ENCODE data around the gene HSPA4L.

The HSPA4L gene

DNA sequence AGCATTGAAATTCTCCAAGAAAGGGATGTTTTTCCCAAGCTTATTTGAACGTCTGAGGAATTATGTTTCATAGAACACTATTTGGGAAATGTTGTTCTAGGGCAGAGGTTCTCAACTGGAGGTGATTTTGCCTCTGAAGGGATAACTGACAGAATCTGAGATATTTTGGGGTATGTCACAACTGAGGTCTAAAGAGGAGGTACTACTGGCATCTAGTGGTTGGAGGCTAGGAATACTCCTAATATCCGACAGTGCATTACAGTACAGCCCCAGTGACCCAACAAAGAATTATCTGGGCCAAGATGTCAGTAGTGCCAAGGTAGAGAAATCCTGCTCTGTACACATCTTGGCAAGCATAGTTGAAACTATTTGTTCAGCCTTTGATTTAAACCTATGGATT, 6.4 kb downstream of the HSPA4L start:
- Histone ChIP-seq H3K27me3 (ENCODE audit: insufficient read depth, insufficient read length) (peaks cover 15% of the 10 kb centered on the region), H3K36me3 (ENCODE audit: insufficient read depth, insufficient read length, low read length) (no peaks in the 10 kb centered on the region), H3K4me3 (ENCODE audit: insufficient read length, low read depth) (no peak overlapping the region), H3K9ac (ENCODE audit: insufficient read length, low read depth) (no peak overlapping the region), H3K4me1 (ENCODE audit: insufficient read depth, insufficient read length) (no peaks in the 10 kb centered on the region), H3K9me3 (ENCODE audit: insufficient read depth, low read length) (no peaks in the 10 kb centered on the region)
- TF ChIP-seq SUZ12 (IDR thresholded peaks at IDR 0.05; ENCODE audit: extremely low read depth, insufficient read depth, insufficient read length) (no peak), YY1 (IDR thresholded peaks at IDR 0.05; ENCODE audit: insufficient read depth, insufficient read length) (no peak), ZNF274 (IDR thresholded peaks at IDR 0.05; ENCODE audit: low read depth, low read length) (no peak)
- no peak for DNase-seq (ENCODE audit: low read depth, low spot score)

DNA sequence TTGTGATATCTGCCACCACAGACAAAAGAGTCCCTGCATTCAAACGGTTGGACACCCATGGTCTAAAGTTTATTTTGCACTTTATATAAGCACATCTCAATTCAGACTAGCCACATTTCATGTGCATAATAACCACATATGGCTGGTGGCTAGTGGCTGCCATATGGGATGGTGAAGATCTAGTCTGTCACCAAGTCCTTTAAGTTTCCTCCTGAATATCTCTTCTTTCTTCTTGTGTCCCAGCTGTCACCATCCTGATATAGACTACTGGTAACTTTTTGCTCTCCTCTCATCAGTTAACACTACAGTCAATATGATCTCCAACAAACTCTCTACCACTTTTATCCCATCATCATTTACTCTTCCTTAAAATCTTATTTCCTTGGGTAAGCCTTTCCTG, 9.3 kb downstream of the HSPA4L start:
- Histone ChIP-seq H3K9ac (ENCODE audit: insufficient read length, low read depth) (no peak overlapping the region), H3K4me1 (ENCODE audit: insufficient read depth, insufficient read length) (no peaks in the 10 kb centered on the region), H3K36me3 (ENCODE audit: insufficient read depth, insufficient read length, low read length) (no peaks in the 10 kb centered on the region), H3K9me3 (ENCODE audit: insufficient read depth, low read length) (no peaks in the 10 kb centered on the region), H3K27me3 (ENCODE audit: insufficient read depth, insufficient read length) (no peaks in the 10 kb centered on the region), H3K4me3 (ENCODE audit: insufficient read length, low read depth) (no peak overlapping the region)
- DNase-seq (ENCODE audit: low read depth, low spot score): no peak
- TF ChIP-seq SUZ12 (IDR thresholded peaks at IDR 0.05; ENCODE audit: extremely low read depth, insufficient read depth, insufficient read length): no peak
- TF ChIP-seq YY1 (IDR thresholded peaks at IDR 0.05; ENCODE audit: insufficient read depth, insufficient read length): no peak

DNA sequence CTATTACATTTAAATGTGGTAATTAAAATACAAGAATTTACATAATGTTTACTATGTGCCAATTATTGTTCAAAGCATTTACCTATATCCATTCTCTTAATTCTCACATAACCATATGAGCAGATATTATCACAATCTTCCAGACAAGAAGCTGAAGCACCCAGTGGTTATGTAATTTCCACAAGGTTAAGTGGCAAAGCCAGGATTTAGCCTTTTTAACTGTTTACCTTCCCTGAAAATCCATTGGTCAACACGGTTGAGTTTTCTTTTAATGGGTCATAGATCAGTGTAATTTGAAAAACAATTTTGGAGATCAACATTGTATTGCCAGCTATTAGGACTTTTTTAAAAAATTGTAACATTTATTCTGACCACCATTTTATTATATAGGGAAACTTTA, 11.4 kb downstream of the HSPA4L start:
- Histone ChIP-seq H3K9ac (ENCODE audit: insufficient read length, low read depth) (no peak overlapping the region), H3K27me3 (ENCODE audit: insufficient read depth, insufficient read length) (no peaks in the 10 kb centered on the region), H3K4me3 (ENCODE audit: insufficient read length, low read depth) (no peak overlapping the region), H3K36me3 (ENCODE audit: insufficient read depth, insufficient read length, low read length) (no peaks in the 10 kb centered on the region), H3K9me3 (ENCODE audit: insufficient read depth, low read length) (no peaks in the 10 kb centered on the region), H3K4me1 (ENCODE audit: insufficient read depth, insufficient read length) (no peaks in the 10 kb centered on the region)
- TF ChIP-seq ZNF274 (IDR thresholded peaks at IDR 0.05; ENCODE audit: low read depth, low read length): no peak
- no peak for TF ChIP-seq SUZ12 (IDR thresholded peaks at IDR 0.05; ENCODE audit: extremely low read depth, insufficient read depth, insufficient read length)
- no peak for TF ChIP-seq YY1 (IDR thresholded peaks at IDR 0.05; ENCODE audit: insufficient read depth, insufficient read length)
- DNase-seq (ENCODE audit: low read depth, low spot score): no peak

DNA sequence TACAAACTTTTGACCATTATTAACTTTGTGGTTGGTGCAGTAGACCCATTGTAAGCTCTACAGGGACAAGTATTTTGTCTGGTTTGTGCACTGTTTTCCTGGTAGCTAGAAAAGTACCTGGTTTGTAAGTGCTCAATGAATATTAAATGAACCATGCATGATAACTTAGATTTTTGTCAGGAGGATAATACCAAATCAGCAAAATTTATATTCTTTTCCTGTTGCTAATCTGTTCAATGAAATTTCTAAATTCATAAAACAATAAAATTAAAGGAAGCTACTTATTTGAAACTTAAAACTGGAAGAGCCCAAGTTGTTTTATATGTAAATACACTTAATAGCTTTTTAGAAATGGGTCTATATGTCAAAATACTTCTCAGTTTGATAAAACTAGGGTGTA, 17.6 kb downstream of the HSPA4L start:
- Histone ChIP-seq H3K9me3 (ENCODE audit: insufficient read depth, low read length) (no peaks in the 10 kb centered on the region), H3K9ac (ENCODE audit: insufficient read length, low read depth) (no peak overlapping the region), H3K4me3 (ENCODE audit: insufficient read length, low read depth) (no peak overlapping the region), H3K4me1 (ENCODE audit: insufficient read depth, insufficient read length) (no peaks in the 10 kb centered on the region), H3K36me3 (ENCODE audit: insufficient read depth, insufficient read length, low read length) (no peaks in the 10 kb centered on the region), H3K27me3 (ENCODE audit: insufficient read depth, insufficient read length) (no peaks in the 10 kb centered on the region)
- TF ChIP-seq YY1 (IDR thresholded peaks at IDR 0.05; ENCODE audit: insufficient read depth, insufficient read length) (no peak), SUZ12 (IDR thresholded peaks at IDR 0.05; ENCODE audit: extremely low read depth, insufficient read depth, insufficient read length) (no peak), ZNF274 (IDR thresholded peaks at IDR 0.05; ENCODE audit: low read depth, low read length) (no peak)
- DNase-seq (ENCODE audit: low read depth, low spot score): no peak

DNA sequence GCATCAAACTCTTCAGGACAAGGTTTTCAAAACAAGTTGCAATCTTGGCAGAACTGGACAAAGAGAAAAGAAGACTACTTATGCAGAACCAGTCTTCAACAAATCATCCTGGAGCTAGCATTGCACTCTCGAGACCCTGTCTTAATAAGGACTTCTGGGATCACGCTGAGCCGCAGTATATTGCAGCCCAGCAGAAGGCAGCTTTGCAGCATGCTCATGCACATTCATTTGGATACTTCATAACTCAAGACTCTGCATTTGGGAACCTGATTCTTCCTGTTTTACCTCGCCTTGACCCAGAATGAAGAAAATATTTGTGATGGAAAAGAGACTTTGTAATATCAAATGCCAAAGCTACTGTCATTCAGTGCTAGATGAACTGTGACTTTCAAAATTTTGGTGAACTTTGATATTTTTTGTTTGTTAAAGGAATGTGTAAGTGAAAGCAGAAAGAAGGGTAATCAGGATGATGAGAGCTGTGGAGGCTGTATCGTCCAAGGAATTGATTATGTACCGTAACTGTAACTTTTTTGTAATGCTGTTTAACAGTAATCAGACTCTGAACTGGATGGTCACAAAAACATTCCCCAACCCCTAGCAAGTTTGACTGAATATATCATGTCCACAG, 27.2 kb downstream of the HSPA4L start:
- Histone ChIP-seq H3K9ac (ENCODE audit: insufficient read length, low read depth) (no peak overlapping the region), H3K9me3 (ENCODE audit: insufficient read depth, low read length) (no peaks in the 10 kb centered on the region), H3K27me3 (ENCODE audit: insufficient read depth, insufficient read length) (no peaks in the 10 kb centered on the region), H3K4me3 (ENCODE audit: insufficient read length, low read depth) (no peak overlapping the region), H3K4me1 (ENCODE audit: insufficient read depth, insufficient read length) (no peaks in the 10 kb centered on the region), H3K36me3 (ENCODE audit: insufficient read depth, insufficient read length, low read length) (no peaks in the 10 kb centered on the region)
- no peak for DNase-seq (ENCODE audit: low read depth, low spot score)
- no peak for TF ChIP-seq ZNF274 (IDR thresholded peaks at IDR 0.05; ENCODE audit: low read depth, low read length)
- TF ChIP-seq SUZ12 (IDR thresholded peaks at IDR 0.05; ENCODE audit: extremely low read depth, insufficient read depth, insufficient read length): no peak
- no peak for TF ChIP-seq YY1 (IDR thresholded peaks at IDR 0.05; ENCODE audit: insufficient read depth, insufficient read length)

DNA sequence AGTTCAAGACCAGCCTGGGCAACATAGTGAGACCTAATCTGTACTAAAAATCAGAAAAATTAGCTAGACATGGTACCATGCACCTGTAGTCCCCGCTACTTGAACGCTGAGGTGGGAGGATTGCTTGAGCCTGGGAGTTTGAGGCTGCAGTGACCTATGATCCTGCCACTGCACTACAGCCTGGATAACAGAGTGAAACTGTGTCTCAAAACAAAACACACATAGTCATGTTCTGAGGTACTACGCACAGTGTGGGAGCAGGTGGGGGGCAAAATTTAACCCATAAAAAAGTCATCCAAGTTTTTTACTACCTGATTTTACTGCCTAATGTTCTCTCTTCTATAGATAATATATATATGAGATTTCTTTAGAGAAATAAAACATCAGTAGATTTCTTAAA, 28.4 kb downstream of the HSPA4L start:
- no peaks in the 10 kb centered on the region for H3K36me3 ChIP-seq (ENCODE audit: insufficient read depth, insufficient read length, low read length)
- no peaks in the 10 kb centered on the region for H3K9me3 ChIP-seq (ENCODE audit: insufficient read depth, low read length)
- no peak overlapping the region for H3K4me3 ChIP-seq (ENCODE audit: insufficient read length, low read depth)
- H3K27me3 ChIP-seq (ENCODE audit: insufficient read depth, insufficient read length): no peaks in the 10 kb centered on the region
- DNase-seq (ENCODE audit: low read depth, low spot score): no peak
- no peak overlapping the region for H3K9ac ChIP-seq (ENCODE audit: insufficient read length, low read depth)
- TF ChIP-seq YY1 (IDR thresholded peaks at IDR 0.05; ENCODE audit: insufficient read depth, insufficient read length): no peak
- TF ChIP-seq SUZ12 (IDR thresholded peaks at IDR 0.05; ENCODE audit: extremely low read depth, insufficient read depth, insufficient read length): no peak
- TF ChIP-seq ZNF274 (IDR thresholded peaks at IDR 0.05; ENCODE audit: low read depth, low read length): no peak
- H3K4me1 ChIP-seq (ENCODE audit: insufficient read depth, insufficient read length): no peaks in the 10 kb centered on the region

DNA sequence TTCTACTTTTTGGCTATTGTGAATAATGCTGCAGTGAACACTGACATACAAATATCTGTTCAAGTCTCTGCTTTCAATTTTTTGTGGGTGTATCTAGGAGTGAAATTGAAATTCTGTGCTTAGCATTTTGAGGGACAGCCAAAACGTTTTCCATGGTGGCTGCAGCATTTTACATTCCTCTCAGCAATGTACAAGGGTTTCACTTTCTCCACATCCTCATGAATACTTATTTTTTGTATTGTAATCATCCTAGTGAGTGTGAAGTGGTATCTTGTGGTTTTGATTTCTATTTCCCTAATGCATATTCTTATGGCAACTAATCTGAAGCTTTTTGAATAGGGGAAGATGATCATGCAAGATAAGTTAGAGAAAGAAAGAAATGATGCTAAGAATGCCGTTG, 40.3 kb downstream of the HSPA4L start:
- no peak for DNase-seq (ENCODE audit: low read depth, low spot score)
- Histone ChIP-seq H3K4me3 (ENCODE audit: insufficient read length, low read depth) (no peak overlapping the region), H3K9ac (ENCODE audit: insufficient read length, low read depth) (no peak overlapping the region), H3K9me3 (ENCODE audit: insufficient read depth, low read length) (no peaks in the 10 kb centered on the region), H3K4me1 (ENCODE audit: insufficient read depth, insufficient read length) (no peaks in the 10 kb centered on the region), H3K27me3 (ENCODE audit: insufficient read depth, insufficient read length) (no peaks in the 10 kb centered on the region), H3K36me3 (ENCODE audit: insufficient read depth, insufficient read length, low read length) (no peaks in the 10 kb centered on the region)
- TF ChIP-seq SUZ12 (IDR thresholded peaks at IDR 0.05; ENCODE audit: extremely low read depth, insufficient read depth, insufficient read length): no peak
- no peak for TF ChIP-seq YY1 (IDR thresholded peaks at IDR 0.05; ENCODE audit: insufficient read depth, insufficient read length)
- TF ChIP-seq ZNF274 (IDR thresholded peaks at IDR 0.05; ENCODE audit: low read depth, low read length): no peak
